ENCODE data around the gene NKIRAS1.

The NKIRAS1 gene

GRCh38 chr3:23916886-23917678 lies at the start of gene NKIRAS1, which contains the start of gene RPL15:
NKIRAS1 (minus strand) TSS chr3:23916990; CDS start chr3:23910904, 6,086 bp downstream.
RPL15 (plus strand) TSS chr3:23917132; CDS start chr3:23917860, 728 bp downstream.
- DNase-seq: peak; percentile 98

- DNase-seq: no peak
Observed at GRCh38 chr3:23966328-23966727, 49.5 kb upstream of the NKIRAS1 start.

- no peak for DNase-seq
Observed at GRCh38 chr3:23964537-23965235, 47.9 kb upstream of the NKIRAS1 start.

- no peak for DNase-seq
Observed at GRCh38 chr3:23961913-23962312, 45.1 kb upstream of the NKIRAS1 start.

- no peak for DNase-seq
Observed at GRCh38 chr3:23961066-23961465, 44.3 kb upstream of the NKIRAS1 start.

GRCh38 chr3:23960649-23961048 lies 43.9 kb upstream of the NKIRAS1 start:
- no peak for DNase-seq

GRCh38 chr3:23959135-23959900 lies 42.5 kb upstream of the NKIRAS1 start:
- DNase-seq: no peak

GRCh38 chr3:23956701-23957100 lies 39.9 kb upstream of the NKIRAS1 start:
- DNase-seq: no peak

- DNase-seq: no peak
Observed at GRCh38 chr3:23954144-23954543, 37.4 kb upstream of the NKIRAS1 start.

GRCh38 chr3:23953523-23953922 lies 36.7 kb upstream of the NKIRAS1 start:
- DNase-seq: no peak

- DNase-seq: no peak
Observed at GRCh38 chr3:23952646-23953045, 35.9 kb upstream of the NKIRAS1 start.

- DNase-seq: peak; percentile 13
Observed at GRCh38 chr3:23950293-23950692, 33.5 kb upstream of the NKIRAS1 start.

GRCh38 chr3:23949784-23950183 lies 33.0 kb upstream of the NKIRAS1 start:
- no peak for DNase-seq

- no peak for DNase-seq
Observed at GRCh38 chr3:23948761-23949160, 32.0 kb upstream of the NKIRAS1 start.

- peak; percentile 98 for DNase-seq
Observed at GRCh38 chr3:23945913-23946687, 29.3 kb upstream of the NKIRAS1 start.

- no peak for DNase-seq
Observed at GRCh38 chr3:23945663-23945912, 28.8 kb upstream of the NKIRAS1 start.

GRCh38 chr3:23944861-23945662 lies 28.3 kb upstream of the NKIRAS1 start, which contains the start of gene NR1D2:
NR1D2 (plus strand) TSS chr3:23945286; CDS start chr3:23945579, 293 bp downstream.
- DNase-seq: peak; percentile 82

- DNase-seq: no peak
Observed at GRCh38 chr3:23944007-23944783, 27.4 kb upstream of the NKIRAS1 start.

GRCh38 chr3:23942546-23942945 lies 25.8 kb upstream of the NKIRAS1 start:
- no peak for DNase-seq

GRCh38 chr3:23941440-23941839 lies 24.6 kb upstream of the NKIRAS1 start:
- no peak for DNase-seq

- DNase-seq: no peak
Observed at GRCh38 chr3:23940775-23941174, 24.0 kb upstream of the NKIRAS1 start.

Measured in CD4-positive, alpha-beta T cell treated with Interleukin-21 for 1 hour (primary cell).